Mammary microvascular endothelial cell (primary cell): ENCODE data around the gene IFNA4. TPM values are rescaled to one million over a fixed set of nuclear protein-coding genes. Genes with fewer than 3 reads are reported as not detected.

Experiments
- total RNA-seq: library from RNA; depleted of rRNA; stranded (reverse); fragments of >200 nt; gene quantifications from 2 replicates; pipeline ENCODE4 v1.2.3, GENCODE V29; 2015

Gene IFNA4
- not detected in 2 replicates for total RNA-seq

DNA sequence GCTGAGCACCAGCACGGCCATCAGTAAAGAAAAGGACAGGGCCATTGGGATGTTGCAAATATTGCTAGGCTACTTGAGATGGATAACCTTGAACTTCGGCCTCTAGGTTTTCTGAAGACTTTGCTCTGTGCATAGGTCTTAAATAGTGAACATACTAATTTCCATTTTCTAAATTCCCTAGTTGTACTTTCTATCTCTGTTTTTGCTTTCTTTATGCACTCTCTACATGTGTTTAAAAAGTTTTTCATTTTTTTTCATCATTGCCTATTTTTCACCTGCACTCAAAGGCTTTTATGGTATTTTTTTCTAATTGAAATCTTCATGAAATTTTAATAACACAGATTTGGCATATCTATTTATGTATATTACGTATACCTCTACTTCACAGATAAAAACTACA lies at the start of gene IFNA4:
TSS of gene IFNA4 (minus strand) at position 101 of the 400 bp plus-strand sequence. CDS start at position 45, 56 bp downstream.

DNA sequence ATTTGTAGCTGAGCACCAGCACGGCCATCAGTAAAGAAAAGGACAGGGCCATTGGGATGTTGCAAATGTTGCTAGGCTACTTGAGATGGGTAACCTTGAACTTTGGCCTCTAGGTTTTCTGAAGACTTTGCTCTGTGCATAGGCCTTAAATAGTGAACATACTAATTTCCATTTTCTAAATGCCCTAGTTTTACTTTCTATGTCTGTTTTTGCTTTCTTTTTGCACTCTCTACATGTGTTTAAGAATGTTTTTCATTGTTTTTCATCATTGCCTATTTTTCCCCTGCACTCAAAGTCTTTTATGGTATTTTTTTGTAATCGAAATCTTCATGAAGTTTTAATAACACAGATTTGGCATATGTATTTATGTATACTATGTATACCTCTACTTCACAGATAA lies 40.7 kb upstream of the IFNA4 start, which contains the start of gene IFNA17:
TSS of gene IFNA17 (minus strand) at position 101 of the 400 bp plus-strand sequence. CDS start at position 52, 49 bp downstream.

GRCh38 chr9:21217211-21217610 lies 29.8 kb upstream of the IFNA4 start, which contains the start of gene IFNA16:
Gene IFNA16 (minus strand): TSS chr9:21217311. CDS start chr9:21217305, 6 bp downstream.

GRCh38 chr9:21207043-21207442 lies 19.7 kb upstream of the IFNA4 start, which contains the start of gene IFNA10:
Gene IFNA10 (minus strand): TSS chr9:21207143. CDS start chr9:21207097, 46 bp downstream.

GRCh38 chr9:21202105-21202504 lies 14.7 kb upstream of the IFNA4 start, which contains the start of gene IFNA7:
Gene IFNA7 (minus strand): TSS chr9:21202205. CDS start chr9:21202165, 40 bp downstream.

GRCh38 chr9:21166560-21166959 lies 20.8 kb downstream of the IFNA4 start, which contains the start of gene IFNA21:
Gene IFNA21 (minus strand): TSS chr9:21166660. CDS start chr9:21166612, 48 bp downstream.

GRCh38 chr9:21141427-21141882 lies 45.9 kb downstream of the IFNA4 start, which contains the start of gene IFNW1:
Gene IFNW1 (minus strand): TSS chr9:21141832. CDS start chr9:21141570, 262 bp downstream.

Other genes with a start within 250 kb of the IFNA4 start
- gene HACD4, start 155.9 kb downstream of the IFNA4 start, total RNA-seq = 6.1 and 6.3 TPM in 2 replicates
- gene IFNB1, start 109.6 kb downstream of the IFNA4 start, total RNA-seq = 0.13 TPM in 1 of 2 replicates, not detected in the other
- gene IFNW1, start 45.8 kb downstream of the IFNA4 start, total RNA-seq = not detected in 2 replicates
- gene IFNA21, start 20.9 kb downstream of the IFNA4 start, total RNA-seq = not detected in 2 replicates
- not detected in 2 replicates for gene IFNA7, start 14.6 kb upstream of the IFNA4 start, total RNA-seq
- not detected in 2 replicates for gene IFNA10, start 19.6 kb upstream of the IFNA4 start, total RNA-seq
- not detected in 2 replicates for gene IFNA16, start 29.7 kb upstream of the IFNA4 start, total RNA-seq
- not detected in 2 replicates for gene IFNA17, start 40.6 kb upstream of the IFNA4 start, total RNA-seq
- gene IFNA14, start 52.4 kb upstream of the IFNA4 start, total RNA-seq = not detected in 2 replicates
- not detected in 2 replicates for gene IFNA5, start 117.7 kb upstream of the IFNA4 start, total RNA-seq
- gene KLHL9, start 147.8 kb upstream of the IFNA4 start, total RNA-seq = 25.3 and 26.6 TPM in 2 replicates
- gene IFNA6, start 163.3 kb upstream of the IFNA4 start, total RNA-seq = not detected in 2 replicates
- gene IFNA13, start 180.5 kb upstream of the IFNA4 start, total RNA-seq = not detected in 2 replicates
- gene IFNA2, start 197.8 kb upstream of the IFNA4 start, total RNA-seq = not detected in 2 replicates
- not detected in 2 replicates for gene IFNA8, start 221.5 kb upstream of the IFNA4 start, total RNA-seq